Neural progenitor cell (in vitro differentiated cells): ENCODE data around the gene KRTAP10-9.

ENCODE experiments used
- CTCF ChIP-seq: fragments of 200-600 bp; sonication (generic); IDR thresholded peaks from 2 replicates; pipeline ENCODE4 v1.5.1; 2017; ENCODE audit warnings: antibody characterized with exemption, mild to moderate bottlenecking
- EZH2 ChIP-seq: fragments of 200-600 bp; sonication (generic); IDR thresholded peaks from 2 replicates; pipeline ENCODE4 v1.6.1; 2017; ENCODE audit warnings: antibody characterized with exemption, mild to moderate bottlenecking, moderate library complexity

GRCh38 chr21:44637018-44637850 lies 10.3 kb downstream of the KRTAP10-9 start, which contains the start of gene KRTAP10-10:
- TF ChIP-seq CTCF (no peak), EZH2 (no peak)
